ENCODE results near the gene MMP12. TPM values are rescaled to one million over a fixed set of nuclear protein-coding genes. Genes with fewer than 3 reads are reported as not detected.

The MMP12 gene
- total and polyA plus RNA-seq, 4 donors: 0.31 to 16.9 (median 1.4) TPM

DNA sequence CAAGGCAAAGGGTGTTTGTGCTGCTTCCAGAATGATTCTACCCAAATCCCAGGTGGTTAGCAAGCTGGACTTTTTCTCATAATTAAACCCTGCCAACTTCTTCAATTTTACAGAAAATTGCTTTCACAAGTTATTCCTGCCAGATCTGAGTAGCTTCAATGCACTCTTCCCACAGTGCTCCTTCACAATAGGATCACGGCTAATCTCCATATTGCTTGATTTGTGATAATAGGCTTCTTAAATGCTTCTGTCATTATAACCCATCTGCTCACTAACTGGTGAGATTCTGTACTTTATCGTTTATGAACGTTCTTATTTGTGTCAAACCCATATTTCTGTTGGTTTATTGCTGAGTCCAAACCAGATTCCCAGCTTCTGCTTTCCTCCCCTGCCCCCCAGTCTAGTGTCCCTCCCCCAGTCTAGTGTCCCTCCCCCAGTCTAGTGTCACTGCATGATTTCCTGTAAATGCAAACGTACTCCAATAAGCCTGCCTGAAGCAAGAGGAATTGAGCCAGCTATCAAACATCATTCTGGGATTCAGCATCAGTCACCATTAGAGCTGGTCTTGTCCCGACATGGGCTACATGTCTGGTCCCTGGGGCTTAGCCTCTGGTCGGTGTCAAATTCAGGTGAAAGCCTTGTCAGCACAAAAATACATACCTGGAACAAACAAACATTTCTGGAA, 45.3 kb downstream of the MMP12 start:
- DNase-seq (no peak), ATAC-seq (ENCODE audit: insufficient read depth, low FRiP score) (no peak)
- H3K27me3 ChIP-seq (ENCODE audit: control insufficient read depth in 3 of 3, insufficient read depth in 3 of 3, low read length in 2 of 3): peaks cover 0 to 8% (median 2%) of the 10 kb centered on the region in 3 donors
- 72 to 74% methylated on average over 6 of the region's 6 CpGs for WGBS, 2 donors
- no peak overlapping the region for H3K9ac ChIP-seq (ENCODE audit: insufficient read depth in 1 of 2, low read length in 2 of 2)
- H3K27ac ChIP-seq (ENCODE audit: low read depth in 1 of 2, low read length in 1 of 2): no peak overlapping the region
- H3K9me3 ChIP-seq (ENCODE audit: control insufficient read depth in 4 of 4, insufficient read depth in 3 of 4, low read length in 3 of 4): peaks cover 0 to 3% (median 0%) of the 10 kb centered on the region in 4 donors
- no peaks in the 10 kb centered on the region for H3K4me1 ChIP-seq (ENCODE audit: control insufficient read depth in 5 of 5, insufficient read depth in 5 of 5, low read length in 5 of 5)
- no peaks in the 10 kb centered on the region for H3K36me3 ChIP-seq (ENCODE audit: control insufficient read depth in 4 of 4, insufficient read depth in 4 of 4, low read length in 4 of 4)
- no peak overlapping the region for H3K4me3 ChIP-seq
- TF ChIP-seq CTCF (IDR thresholded peaks at IDR 0.05; ENCODE audit: control extremely low read depth, extremely low read depth): no peak

GRCh38 chr11:102824556-102824955, 50.2 kb downstream of the MMP12 start:
- Histone ChIP-seq H3K4me1 (ENCODE audit: control insufficient read depth in 5 of 5, insufficient read depth in 5 of 5, low read length in 5 of 5) (no peaks in the 10 kb centered on the region), H3K27ac (ENCODE audit: low read depth in 1 of 2, low read length in 1 of 2) (no peak overlapping the region), H3K27me3 (ENCODE audit: control insufficient read depth in 3 of 3, insufficient read depth in 3 of 3, low read length in 2 of 3) (peaks cover 0 to 2% (median under 1%) of the 10 kb centered on the region in 3 donors), H3K36me3 (ENCODE audit: control insufficient read depth in 4 of 4, insufficient read depth in 4 of 4, low read length in 4 of 4) (no peaks in the 10 kb centered on the region), H3K9ac (ENCODE audit: insufficient read depth in 1 of 2, low read length in 2 of 2) (no peak overlapping the region), H3K4me3 (no peak overlapping the region), H3K9me3 (ENCODE audit: control insufficient read depth in 4 of 4, insufficient read depth in 3 of 4, low read length in 3 of 4) (peaks cover 0 to 7% (median 0%) of the 10 kb centered on the region in 4 donors)
- DNase-seq (no peak), ATAC-seq (ENCODE audit: insufficient read depth, low FRiP score) (no peak)
- WGBS, 2 donors: 93 to 100% methylated on average over 1 of the region's 1 CpG
- TF ChIP-seq CTCF (IDR thresholded peaks at IDR 0.05; ENCODE audit: control extremely low read depth, extremely low read depth): no peak

DNA sequence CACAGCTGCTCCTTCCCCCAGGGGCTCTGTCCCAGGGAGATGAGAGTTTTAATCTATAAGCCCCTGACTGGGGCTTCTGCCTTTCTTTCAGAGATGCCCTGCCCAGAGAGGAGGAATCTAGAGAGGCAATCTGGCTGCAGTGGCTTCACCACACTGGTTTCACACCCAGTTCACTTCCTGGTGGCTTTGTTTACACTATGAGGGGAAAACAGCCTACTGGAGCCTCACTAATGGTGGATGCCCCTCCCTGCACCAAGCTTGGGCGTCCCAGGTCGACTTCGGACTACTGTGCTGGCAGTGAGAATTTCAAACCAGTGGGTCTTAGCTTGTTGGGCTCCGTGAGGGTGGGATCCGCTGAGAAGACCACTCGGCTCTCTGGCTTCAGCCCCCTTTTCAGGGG, 55.3 kb downstream of the MMP12 start:
- Histone ChIP-seq H3K36me3 (ENCODE audit: control insufficient read depth in 4 of 4, insufficient read depth in 4 of 4, low read length in 4 of 4) (no peaks in the 10 kb centered on the region), H3K4me1 (ENCODE audit: control insufficient read depth in 5 of 5, insufficient read depth in 5 of 5, low read length in 5 of 5) (no peaks in the 10 kb centered on the region), H3K9ac (ENCODE audit: insufficient read depth in 1 of 2, low read length in 2 of 2) (no peak overlapping the region), H3K9me3 (ENCODE audit: control insufficient read depth in 4 of 4, insufficient read depth in 3 of 4, low read length in 3 of 4) (peaks cover 0 to 6% (median 3%) of the 10 kb centered on the region in 4 donors), H3K27ac (ENCODE audit: low read depth in 1 of 2, low read length in 1 of 2) (no peak overlapping the region), H3K27me3 (ENCODE audit: control insufficient read depth in 3 of 3, insufficient read depth in 3 of 3, low read length in 2 of 3) (no peaks in the 10 kb centered on the region), H3K4me3 (no peak overlapping the region)
- no peak for TF ChIP-seq CTCF (IDR thresholded peaks at IDR 0.05; ENCODE audit: control extremely low read depth, extremely low read depth)
- DNase-seq: no peak
- no peak for ATAC-seq (ENCODE audit: insufficient read depth, low FRiP score)
- 66 to 81% methylated on average over 6 of the region's 6 CpGs for WGBS, 2 donors

- no peaks in the 10 kb centered on the region for H3K36me3 ChIP-seq (ENCODE audit: control insufficient read depth in 4 of 4, insufficient read depth in 4 of 4, low read length in 4 of 4)
- H3K9ac ChIP-seq (ENCODE audit: insufficient read depth in 1 of 2, low read length in 2 of 2): no peak overlapping the region
- DNase-seq: no peak
- no peak overlapping the region for H3K27ac ChIP-seq (ENCODE audit: low read depth in 1 of 2, low read length in 1 of 2)
- H3K4me3 ChIP-seq: no peak overlapping the region
- WGBS, 2 donors: 91 to 95% methylated on average over 1 of the region's 1 CpG
- no peaks in the 10 kb centered on the region for H3K27me3 ChIP-seq (ENCODE audit: control insufficient read depth in 3 of 3, insufficient read depth in 3 of 3, low read length in 2 of 3)
- peaks cover 0 to 6% (median 0%) of the 10 kb centered on the region in 4 donors for H3K9me3 ChIP-seq (ENCODE audit: control insufficient read depth in 4 of 4, insufficient read depth in 3 of 4, low read length in 3 of 4)
- H3K4me1 ChIP-seq (ENCODE audit: control insufficient read depth in 5 of 5, insufficient read depth in 5 of 5, low read length in 5 of 5): no peaks in the 10 kb centered on the region
- no peak for ATAC-seq (ENCODE audit: insufficient read depth, low FRiP score)
- no peak for TF ChIP-seq CTCF (IDR thresholded peaks at IDR 0.05; ENCODE audit: control extremely low read depth, extremely low read depth)
Measured at GRCh38 chr11:102813484-102813883, 61.3 kb downstream of the MMP12 start.

Measured in lung (tissue), 12 donors.